Tongue (tissue), 2 donors: Measurements from ENCODE around the gene DISP3. TPM values are rescaled to one million over a fixed set of nuclear protein-coding genes. Genes with fewer than 3 reads are reported as not detected.
A peak's percentile ranks its signal among the peaks of the same experiment; 100 is the strongest.

Experiments used
- DNase-seq: peaks from one replicate; pipeline ENCODE4 v3.0.0-alpha.2; 2015
- total RNA-seq: library from RNA; depleted of rRNA; stranded (reverse); fragments of >200 nt; gene quantifications from one replicate; pipeline ENCODE4 v1.2.3, GENCODE V29; 2014

DISP3 gene
- total RNA-seq, 1 donor from 2014 or later: 0.31 TPM

DNA sequence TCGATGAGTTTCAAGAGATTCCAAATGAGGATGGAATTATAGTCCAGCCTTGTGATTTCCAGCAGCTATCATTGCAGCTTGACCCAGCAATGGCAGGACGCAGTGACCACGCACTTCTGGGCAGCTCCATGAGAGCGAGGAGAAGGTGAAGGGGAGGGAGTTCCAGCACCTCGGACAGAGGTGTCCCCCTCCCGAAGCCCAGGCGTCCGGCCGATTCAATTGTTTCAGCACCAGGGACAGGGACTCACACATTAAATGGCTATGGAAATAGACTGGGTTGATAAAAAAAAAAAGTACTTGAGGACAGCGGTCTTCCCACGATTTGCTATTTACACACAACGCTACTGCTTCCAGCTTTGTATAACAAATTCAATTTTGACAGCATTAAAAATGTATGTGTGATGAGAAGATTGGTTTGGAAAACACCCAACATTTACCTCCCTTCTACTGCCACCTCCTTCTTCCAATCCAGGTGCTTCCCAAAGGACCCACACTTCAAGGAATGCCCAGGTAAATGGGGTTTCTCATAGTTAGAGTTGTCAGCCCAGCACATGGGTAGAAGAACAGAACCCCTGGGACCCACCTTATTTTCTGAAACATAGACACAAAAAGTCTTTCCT, 71.8 kb downstream of the DISP3 start:
- peak; percentile 97 for DNase-seq

DNA sequence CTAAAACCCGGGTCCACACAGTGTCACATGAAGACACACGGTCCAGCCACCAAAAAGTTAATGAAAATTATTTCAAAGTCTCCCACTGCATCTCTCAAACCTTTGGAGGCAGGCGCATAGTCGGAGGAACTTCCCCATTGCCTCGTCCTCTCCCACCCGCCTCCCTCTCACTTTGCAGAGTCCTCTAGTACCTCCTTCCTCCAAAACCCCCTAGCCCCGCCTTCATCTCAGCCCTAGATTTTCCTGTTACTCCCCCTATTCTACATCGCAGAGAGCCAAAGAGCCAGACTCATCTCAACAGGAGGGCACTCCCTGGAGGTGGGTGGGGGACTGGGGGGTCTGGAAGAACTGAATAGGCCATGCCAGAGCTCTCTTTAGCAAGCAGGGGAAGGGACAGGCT, 79.3 kb downstream of the DISP3 start:
- no peak for DNase-seq

DNA sequence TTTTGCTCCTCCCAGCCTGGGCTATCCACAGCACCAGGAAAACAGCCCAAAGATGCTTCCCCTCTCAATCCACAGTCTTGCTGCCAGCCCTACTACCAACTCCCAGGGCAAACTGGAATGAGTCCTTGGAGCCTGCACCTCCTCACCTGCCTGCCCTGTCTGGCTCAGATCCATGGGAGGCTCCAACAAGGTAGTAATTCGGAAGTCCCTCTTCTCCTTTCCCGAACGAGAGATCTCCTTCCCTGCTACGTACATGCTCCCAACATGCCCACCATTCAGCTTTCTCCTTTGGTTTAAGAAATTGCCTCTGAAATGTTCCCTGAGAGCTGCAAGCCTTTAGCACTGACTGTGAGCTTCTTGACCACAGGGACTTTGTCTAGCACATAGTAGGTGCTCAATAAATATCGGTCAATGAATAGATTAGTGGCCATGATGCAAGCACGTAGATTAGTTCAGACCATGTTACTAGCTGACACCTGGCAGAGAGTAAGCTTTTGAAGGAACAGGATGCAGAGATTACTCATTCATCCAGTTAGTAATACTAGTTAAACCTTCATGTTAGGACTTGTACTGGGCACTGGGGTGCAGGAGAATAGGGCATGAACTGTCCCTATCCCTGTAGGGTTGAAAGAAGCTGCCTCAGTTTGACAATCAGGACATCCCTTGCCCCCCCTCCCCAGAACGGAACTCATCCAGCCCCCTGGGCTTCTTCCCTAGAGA, 80.1 kb downstream of the DISP3 start:
- DNase-seq: no peak

DNA sequence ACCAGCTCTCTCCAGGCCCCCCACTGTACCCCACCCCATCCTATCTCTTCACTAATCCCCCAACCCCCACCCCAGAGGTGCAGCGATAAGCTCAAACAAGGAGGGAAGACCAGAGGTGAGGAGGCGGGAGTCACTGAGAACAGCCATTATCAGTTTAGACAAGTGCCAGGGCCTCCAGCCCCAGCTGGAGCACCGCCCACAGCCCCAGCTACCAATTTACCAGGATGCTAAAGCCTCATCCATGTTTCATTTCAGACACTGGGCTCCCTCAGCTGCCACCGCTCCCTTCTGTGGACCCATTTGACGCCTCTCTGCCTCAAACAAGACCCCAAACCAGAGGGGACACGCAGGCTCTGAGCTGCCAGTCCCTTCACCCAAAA, 80.6 kb downstream of the DISP3 start:
- DNase-seq: no peak

DNA sequence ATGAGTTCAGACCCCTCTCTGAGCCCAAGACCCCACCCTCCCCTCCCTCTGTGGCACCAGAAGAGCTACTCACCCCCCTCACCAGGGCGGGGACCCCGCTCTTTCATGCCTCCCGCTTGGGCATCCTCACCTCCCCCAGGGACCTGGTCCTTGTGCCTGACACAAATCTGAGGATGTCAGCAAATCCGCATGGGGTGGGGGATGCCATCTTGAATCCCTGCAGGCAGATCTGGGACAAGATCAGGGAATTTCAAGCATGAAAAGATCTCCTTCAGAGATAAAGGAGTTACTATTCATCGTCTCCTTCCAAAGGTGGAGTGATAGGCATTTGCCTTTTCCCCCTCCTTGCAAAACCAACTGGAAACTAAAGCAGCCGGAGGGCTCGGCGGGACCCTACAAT, 81.1 kb downstream of the DISP3 start:
- DNase-seq: no peak

DNA sequence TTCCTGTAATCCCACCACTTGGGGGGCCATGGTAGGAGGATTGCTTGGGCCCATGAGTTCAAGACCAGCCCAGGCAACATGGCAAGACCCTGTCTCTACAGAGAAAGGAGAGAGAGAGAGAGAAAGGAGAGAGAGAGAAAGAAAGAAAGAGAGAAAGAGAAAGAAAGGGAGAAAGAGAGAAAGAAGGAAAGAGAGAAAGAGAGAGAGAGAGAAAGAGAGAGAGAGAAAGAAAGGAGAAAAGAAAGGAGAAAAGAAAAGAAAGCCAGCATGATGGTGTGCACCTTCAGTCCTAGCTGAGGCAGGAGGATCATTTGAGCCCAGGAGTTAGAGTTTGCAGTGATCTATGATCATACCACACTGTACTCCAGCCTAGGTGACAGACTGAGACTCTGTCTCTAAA, 82.8 kb downstream of the DISP3 start:
- DNase-seq: no peak

DNA sequence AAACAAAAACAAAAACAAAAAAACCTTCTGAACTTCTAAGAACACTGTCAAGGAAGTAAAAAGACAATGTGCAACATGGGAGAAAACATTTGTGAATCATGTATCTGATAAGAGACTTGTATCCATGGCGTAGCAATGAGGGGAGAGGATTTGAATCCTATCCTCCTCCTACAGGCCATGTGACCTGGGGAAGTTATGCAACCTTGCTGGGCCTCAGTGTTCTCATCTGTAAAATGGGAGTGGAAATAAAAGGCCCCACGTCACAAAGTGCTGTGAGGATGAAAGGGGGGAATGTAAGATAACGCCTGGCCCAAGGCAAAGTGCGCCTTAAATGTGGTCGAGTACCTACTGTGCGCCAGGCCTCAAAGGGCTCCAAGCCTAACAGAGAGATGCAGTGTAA, 83.7 kb downstream of the DISP3 start:
- no peak for DNase-seq

DNA sequence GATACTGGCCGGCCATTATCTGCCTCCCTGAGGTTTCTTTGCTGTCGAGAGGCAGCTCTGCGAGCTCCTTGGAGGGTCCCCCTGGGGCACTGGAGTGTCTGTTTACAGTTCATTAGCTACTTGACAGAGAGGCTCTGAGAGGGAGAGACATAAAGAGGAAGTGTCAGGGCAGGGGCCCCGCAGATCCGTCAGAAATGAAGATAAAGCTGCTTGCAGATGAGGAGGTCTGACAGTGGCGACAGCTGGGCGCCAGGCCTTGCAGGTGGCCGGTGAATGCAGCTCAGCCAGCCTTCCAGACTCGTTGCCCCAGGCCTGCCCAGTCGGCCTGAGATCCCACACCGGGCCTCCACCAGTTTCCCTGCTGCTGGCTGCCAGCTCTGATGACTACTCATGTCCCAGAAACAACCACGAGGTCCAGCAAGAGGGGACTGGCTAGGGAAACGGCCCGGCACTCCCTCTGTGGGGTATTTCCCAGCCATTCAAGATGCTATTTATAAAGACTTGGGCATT, 84.7 kb downstream of the DISP3 start:
- DNase-seq: peak; percentile 11

DNA sequence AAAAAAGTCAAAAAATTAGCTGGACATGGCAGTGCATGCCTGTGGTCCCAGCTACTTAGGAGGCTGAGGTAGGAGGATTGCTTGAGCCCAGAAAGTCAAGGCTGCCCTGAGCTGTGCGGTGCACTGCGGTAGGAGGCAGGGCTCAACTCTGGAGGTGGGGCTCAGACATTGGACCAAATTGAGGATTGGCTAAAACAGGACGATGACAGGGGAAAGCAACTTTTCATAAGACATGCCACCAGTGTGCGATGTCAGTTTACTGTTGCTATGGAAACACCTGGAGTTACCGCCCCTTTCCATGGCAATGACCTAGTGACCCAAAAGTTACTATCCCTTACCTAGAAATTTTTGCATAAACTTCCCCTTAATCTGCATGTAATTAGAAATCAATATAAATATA, 85.3 kb downstream of the DISP3 start:
- DNase-seq: no peak

DNA sequence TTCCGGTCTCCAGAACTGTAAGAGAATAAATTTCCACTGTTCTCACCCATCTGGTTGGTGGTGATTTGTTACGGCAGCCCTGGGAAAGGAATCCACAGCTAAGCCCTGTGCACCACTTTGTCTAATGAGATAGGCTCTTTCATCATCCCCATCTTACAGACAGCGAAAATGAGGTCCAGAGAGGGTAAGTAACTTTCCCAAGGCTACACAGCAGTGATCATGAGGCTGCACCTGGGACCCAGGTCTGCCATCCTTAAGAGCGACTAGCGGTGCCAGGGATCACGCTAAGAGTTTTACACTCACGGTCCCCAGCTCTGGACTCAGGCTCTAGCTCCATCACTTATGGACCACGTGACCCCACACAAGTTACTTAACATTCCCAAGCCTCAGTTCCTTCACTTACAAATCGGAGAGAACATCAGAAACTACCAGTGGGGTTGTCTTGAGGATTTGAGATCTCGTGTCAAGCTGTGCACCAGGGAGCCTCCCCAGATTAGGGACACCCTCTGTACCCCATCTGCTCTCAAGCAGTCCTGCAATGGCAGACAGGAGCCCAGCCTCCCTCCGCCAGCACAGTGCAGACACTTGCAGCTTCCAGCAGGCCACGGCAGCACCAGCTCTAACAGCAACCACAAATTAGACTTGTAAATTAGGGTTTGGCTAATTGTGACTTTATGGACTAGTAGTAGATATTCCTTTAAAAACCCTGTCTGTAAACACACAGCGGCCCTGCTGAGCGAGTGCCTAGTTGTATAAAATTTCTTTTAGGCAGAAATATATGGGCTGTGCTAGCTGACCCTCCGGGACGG, 87.3 kb downstream of the DISP3 start:
- no peak for DNase-seq

DNA sequence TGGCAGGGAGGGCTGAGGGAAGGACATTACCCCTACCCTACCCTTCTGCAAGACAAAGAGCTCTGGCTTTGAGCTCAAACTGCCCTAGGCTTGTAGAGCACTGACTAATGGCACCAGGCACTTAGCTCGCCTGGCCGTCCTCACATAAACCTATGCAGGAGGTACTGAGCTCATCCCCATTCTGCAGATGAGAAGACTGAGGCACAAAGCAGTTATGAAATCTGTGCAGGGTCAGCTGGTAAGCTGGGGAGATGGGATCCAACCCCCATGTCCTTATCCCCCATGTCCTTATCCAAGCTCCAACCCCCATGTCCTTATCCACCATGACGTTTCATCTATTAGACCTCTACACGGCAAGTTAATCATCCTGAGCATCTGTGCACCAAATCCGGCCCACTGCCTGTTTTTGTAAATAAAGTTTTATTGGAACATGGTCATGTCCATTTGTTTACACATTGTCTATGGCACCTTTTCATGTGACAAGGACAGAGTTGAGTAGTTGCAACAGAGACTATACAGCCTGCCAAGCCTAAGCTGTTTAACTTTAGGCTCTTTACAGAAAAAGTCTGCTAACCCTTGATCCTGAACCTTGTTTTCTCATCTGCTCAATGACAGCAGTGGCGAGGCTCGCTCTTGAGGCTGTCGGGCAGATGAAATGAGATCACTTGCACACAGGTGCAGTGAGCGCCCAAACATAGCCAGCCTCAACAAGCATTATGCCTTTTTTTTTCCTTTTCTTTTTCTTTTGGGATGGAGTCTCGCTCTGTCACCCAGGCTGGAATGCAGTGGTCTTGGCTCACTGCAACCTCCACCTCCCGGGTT, 88.5 kb downstream of the DISP3 start:
- no peak for DNase-seq

DNA sequence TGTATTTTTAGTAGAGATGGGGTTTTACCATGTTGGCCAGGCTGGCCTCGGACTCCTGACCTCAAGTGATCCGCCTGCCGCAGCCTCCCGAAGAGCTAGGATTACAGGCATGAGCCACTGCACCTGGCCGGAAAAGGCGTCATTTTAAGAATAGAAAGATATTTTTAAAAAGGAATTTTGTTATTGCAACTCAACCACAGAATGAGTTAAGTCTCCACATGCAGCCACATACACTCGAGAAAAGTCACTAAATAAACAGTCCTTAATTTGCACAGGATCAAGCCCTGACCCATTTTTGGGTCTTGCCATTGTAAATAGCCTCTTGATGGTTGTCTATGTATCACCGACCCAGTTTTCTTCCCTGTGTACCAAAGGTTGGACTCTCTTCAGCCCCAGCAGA, 89.7 kb downstream of the DISP3 start:
- no peak for DNase-seq

DNA sequence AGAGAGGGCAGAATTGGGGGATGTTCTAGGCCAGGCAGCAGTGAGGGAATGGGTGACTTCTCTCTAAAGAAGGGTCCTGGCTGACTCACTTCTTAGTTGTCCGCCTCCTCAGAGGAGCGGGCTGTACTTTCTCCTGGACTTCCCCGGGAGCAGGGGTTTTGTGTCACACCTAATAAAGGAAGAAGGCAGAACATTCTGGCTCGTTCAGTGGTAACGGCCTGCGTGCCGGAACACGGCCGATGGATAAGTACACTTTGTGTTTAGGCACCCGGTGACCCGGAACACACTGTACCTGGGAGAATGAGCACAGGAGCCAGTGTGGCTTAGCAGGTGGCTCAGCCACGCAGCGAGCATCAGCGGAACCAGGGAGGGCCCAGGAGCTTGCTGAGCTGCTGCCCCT, 90.6 kb downstream of the DISP3 start:
- DNase-seq: no peak

DNA sequence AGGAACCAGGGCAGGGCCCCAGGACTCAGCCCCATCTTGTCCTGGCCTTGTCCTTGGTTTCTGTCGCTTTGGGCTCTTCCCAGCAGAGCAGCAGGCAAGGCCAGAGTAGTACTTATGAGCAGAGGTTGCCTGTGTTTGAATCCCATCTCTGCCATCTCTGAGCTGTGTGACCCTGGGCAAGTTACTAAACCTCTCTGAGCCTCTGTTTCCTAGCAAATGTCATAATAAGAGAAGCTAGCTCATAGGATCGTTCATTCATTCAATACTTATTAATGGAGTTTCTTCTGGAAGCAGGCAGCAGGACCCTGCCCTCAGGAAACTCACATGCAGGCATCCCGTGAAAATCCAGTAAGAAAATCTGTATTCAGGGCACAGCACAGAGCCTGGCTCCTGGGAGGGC, 91.0 kb downstream of the DISP3 start:
- DNase-seq: no peak

DNA sequence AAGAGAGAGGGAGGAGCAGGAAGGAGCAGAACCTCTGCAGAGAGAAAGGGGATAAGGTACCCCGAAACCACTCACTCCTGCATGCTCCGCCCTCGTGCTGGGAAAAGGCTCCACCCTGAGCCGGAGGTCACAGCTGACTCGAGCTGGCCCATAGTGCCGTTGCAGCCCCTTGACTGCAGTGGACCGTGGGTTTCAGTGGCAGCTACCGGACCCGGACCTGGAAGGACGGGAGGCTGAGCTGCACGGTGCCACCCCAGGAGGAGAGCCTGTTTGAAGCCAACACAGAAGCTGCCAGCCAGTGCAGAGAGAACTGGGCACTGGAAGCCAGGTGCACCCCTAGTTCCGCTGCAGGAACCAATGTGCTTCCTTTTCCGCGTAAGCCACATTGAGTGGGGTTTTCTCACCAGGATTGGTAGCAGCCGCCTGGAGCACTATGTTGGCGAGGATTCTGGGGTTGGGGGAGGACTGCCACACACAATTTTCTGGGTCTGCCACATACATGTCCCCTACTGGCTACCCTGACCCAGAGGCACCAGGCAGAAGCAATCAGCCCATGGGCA, 91.9 kb downstream of the DISP3 start:
- no peak for DNase-seq

DNA sequence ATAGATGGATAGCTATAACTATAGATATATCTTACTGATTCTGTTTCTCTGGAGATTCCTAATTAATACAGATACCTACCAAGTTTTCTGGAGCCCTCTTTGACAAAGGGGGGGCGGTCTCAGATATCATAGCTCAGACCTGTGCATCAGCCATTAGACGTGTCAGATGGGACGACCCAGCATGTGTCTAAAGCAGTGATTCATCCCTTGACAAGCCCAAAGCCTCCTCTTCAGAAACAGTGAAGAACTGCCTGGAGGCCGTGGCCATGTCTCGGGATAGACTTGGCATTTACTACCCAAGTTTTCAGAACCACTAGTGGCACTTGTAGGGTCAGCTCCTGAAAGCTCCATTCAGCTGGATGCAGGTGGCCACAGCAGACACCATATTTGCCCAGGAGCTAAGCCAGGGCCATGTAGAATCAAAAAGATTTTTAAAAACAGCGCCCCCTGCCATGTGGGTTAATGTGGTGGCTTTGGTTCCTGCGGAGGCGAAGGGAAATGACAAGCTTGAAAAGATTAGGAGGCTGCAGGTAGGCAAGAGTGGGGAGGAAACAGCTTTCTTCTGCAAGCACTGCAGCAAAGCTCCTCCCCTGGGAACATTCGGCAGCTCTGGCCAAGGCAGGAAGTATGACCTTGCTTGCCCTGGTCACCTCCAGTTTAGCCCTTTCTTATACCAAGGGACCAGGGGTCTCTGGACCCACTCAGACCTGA, 93.1 kb downstream of the DISP3 start:
- DNase-seq: no peak

DNA sequence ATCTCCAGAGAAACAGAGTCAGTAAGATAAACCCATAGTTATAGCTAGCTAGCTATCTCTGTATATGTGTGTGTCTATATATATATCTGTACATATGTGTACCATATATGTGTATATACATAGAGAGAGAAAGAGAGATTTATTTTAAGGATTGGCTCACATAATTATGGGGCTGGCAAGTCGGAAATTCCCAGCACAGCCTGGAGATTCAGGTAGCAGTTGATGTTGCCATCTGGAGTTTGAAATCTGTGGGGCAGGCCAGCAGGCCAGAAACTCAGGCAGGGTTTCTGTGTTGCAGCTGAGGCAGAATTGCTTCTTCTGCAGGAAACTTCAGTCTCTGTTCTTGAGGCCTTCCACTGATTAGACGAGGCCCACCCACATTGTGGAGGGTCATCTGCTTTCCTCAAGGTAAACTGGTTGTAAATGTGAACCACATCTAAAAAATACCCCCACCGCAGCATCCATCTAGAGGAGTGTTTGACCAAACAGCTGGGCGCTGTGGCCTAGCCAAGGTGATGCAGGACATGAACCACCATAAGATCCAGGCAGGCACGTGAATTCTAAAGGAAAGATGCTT, 94.2 kb downstream of the DISP3 start:
- DNase-seq: no peak

DNA sequence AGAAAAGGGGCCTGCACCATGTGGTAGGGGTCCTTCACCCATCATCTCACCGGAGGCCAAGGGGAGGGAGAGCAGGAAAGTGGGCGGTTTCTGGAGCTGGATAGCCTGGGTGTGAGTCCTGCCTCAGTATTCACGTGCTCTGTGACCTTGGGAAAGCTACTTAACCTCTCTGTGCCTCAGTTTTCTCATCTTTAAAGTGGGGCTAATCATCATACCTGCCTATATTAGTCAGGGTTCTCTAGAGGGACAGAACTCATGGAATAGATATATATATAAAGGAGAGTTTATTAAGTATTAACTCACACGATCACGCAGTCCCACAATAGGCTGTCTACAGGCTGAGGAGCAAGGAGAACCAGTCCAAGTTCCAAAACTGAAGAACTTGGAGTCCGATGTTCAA, 96.6 kb downstream of the DISP3 start:
- no peak for DNase-seq

DNA sequence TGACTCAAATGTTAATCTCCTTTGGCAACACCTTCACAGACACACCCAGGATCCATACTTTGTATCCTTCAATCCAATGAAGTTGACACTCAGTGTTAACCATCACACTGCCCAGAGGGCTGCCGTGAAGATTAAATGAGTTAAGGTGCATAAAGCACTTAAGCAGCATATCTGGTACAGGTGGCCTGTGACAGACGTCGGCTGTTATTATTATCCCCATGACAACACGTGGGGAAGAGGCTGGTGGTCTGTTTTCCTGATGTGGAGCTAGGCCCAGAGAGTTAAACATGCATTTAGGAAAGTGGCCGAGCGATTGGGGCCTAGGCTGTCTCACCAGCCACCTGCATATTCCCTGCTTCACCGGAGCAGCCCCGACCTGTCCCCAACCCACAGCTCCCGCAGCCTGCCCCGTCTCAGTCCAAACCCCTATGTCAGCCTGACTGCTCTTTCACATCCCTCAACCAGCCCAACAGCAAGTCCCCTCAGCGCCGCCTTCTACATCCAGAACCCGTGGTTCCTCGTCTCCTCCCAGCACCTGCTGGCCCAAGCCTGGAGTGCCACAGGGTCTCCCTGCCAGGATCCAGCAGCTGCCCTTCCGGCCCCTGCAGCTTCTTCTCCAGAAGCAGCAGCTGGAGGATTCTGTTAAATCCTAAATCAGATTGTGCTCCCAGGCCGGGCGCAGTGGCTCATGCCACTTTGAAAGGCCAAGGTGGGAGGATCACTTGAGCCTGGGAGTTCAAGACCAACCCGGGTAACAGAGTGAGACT, 97.3 kb downstream of the DISP3 start:
- DNase-seq: peak; percentile 1

DNA sequence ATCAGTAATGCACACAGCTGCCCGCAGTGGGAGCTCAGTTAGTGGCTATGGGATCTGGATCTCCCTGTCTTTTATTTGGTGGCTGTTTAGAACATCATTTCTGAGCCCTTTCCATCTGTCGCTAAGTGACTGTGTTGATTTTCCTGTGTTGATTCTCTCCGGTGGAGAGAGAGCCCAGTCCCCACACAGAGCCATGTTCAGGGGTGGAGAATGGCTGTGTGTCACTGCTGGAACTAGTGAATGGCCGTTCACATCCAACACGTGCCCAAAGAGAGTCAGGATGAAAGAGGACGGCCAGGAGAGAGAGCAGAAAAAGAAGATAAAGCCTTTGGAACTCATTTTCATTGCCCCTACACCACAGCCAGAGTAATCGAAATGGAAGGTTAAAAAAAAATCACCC, 99.0 kb downstream of the DISP3 start:
- no peak for DNase-seq
